ENCODE results near the gene RANBP3. TPM values are rescaled to one million over a fixed set of nuclear protein-coding genes. Genes with fewer than 3 reads are reported as not detected.
A peak's percentile ranks its signal among the peaks of the same experiment; 100 is the strongest.

Gene RANBP3
- total RNA-seq, 1 donor from 2014 or later = 122 TPM

GRCh38 chr19:6005321-6006069, 27.6 kb upstream of the RANBP3 start:
- H3K36me3 Mint-ChIP-seq (ENCODE audit: low read depth) = peaks cover 8% of the 10 kb centered on the region

GRCh38 chr19:6003976-6004375, 26.0 kb upstream of the RANBP3 start:
- peaks cover 15% of the 10 kb centered on the region for H3K36me3 Mint-ChIP-seq (ENCODE audit: low read depth)
- no peak for DNase-seq (ENCODE audit: low read depth, low spot score)
- no peak overlapping the region for H3K27ac Mint-ChIP-seq (ENCODE audit: unreplicated experiment)

More at GRCh38 chr19:6005321-6006069, 27.6 kb upstream of the RANBP3 start:
- Mint-ChIP-seq H3K4me3 (no peak overlapping the region), H3K9me3 (no peaks in the 10 kb centered on the region), H3K27ac (ENCODE audit: unreplicated experiment) (no peak overlapping the region), H3K27me3 (ENCODE audit: low read depth) (no peaks in the 10 kb centered on the region), H3K4me1 (no peaks in the 10 kb centered on the region)
- DNase-seq (ENCODE audit: low read depth, low spot score) = no peak
- no peak for TF ChIP-seq CTCF (conservative IDR thresholded peaks at IDR 0.05)

GRCh38 chr19:6002591-6002990, 24.7 kb upstream of the RANBP3 start:
- Mint-ChIP-seq H3K9me3 (no peaks in the 10 kb centered on the region), H3K36me3 (ENCODE audit: low read depth) (peaks cover 15% of the 10 kb centered on the region), H3K27ac (ENCODE audit: unreplicated experiment) (peak overlapping the region; percentile 57), H3K4me3 (no peak overlapping the region), H3K4me1 (no peaks in the 10 kb centered on the region), H3K27me3 (ENCODE audit: low read depth) (no peaks in the 10 kb centered on the region)
- DNase-seq (ENCODE audit: low read depth, low spot score) = no peak
- no peak for TF ChIP-seq CTCF (conservative IDR thresholded peaks at IDR 0.05)

More at GRCh38 chr19:6003976-6004375, 26.0 kb upstream of the RANBP3 start:
- H3K27me3 Mint-ChIP-seq (ENCODE audit: low read depth) = no peaks in the 10 kb centered on the region
- H3K4me3 Mint-ChIP-seq = no peak overlapping the region
- H3K9me3 Mint-ChIP-seq = no peaks in the 10 kb centered on the region
- no peak for TF ChIP-seq CTCF (conservative IDR thresholded peaks at IDR 0.05)
- no peaks in the 10 kb centered on the region for H3K4me1 Mint-ChIP-seq

GRCh38 chr19:6000228-6000847, 22.4 kb upstream of the RANBP3 start:
- Mint-ChIP-seq H3K36me3 (ENCODE audit: low read depth) (peaks cover 15% of the 10 kb centered on the region), H3K27ac (ENCODE audit: unreplicated experiment) (no peak overlapping the region), H3K27me3 (ENCODE audit: low read depth) (no peaks in the 10 kb centered on the region), H3K4me3 (no peak overlapping the region), H3K9me3 (no peaks in the 10 kb centered on the region), H3K4me1 (no peaks in the 10 kb centered on the region)
- no peak for TF ChIP-seq CTCF (conservative IDR thresholded peaks at IDR 0.05)
- no peak for DNase-seq (ENCODE audit: low read depth, low spot score)

- Mint-ChIP-seq H3K27me3 (ENCODE audit: low read depth) (no peaks in the 10 kb centered on the region), H3K27ac (ENCODE audit: unreplicated experiment) (no peak overlapping the region), H3K4me3 (no peak overlapping the region), H3K36me3 (ENCODE audit: low read depth) (peaks cover 15% of the 10 kb centered on the region), H3K9me3 (no peaks in the 10 kb centered on the region), H3K4me1 (no peaks in the 10 kb centered on the region)
- TF ChIP-seq CTCF (conservative IDR thresholded peaks at IDR 0.05) = no peak
- no peak for DNase-seq (ENCODE audit: low read depth, low spot score)
Measured at GRCh38 chr19:5999693-6000092, 21.8 kb upstream of the RANBP3 start.
